A673 (cell line): ENCODE data around the gene TCERG1L. TPM values are rescaled to one million over a fixed set of nuclear protein-coding genes. Genes with fewer than 3 reads are reported as not detected.

Experiments
- BruUV-seq: library from RNA; stranded (reverse); fragments of 400-500 nt; replicated peaks from 2 replicates; lab custom pipeline; 2021; lab: Mats Ljungman, UMichigan
- CTCF ChIA-PET: fragments of 300-600 bp; sonication (Branson Sonifier 250); formaldehyde crosslinking; loops from one replicate; lab custom pipeline; 2022; ENCODE audit warnings: antibody characterized with exemption; lab: Charles Lee
- POLR2A ChIA-PET: fragments of 300-600 bp; sonication (Branson Sonifier 250); formaldehyde crosslinking; loops from one replicate; lab custom pipeline; 2022; ENCODE audit warnings: antibody characterized with exemption; ENCODE audit not compliant: low non-redundant PET; lab: Charles Lee
- DNase-seq: peaks from one replicate; pipeline ENCODE4 v3.0.0-alpha.2; 2015; ENCODE audit warnings: low spot score
- H3K27ac ChIP-seq: fragments of 200-600 bp; sonication (generic); 2 replicates; pipeline ENCODE4 v1.5.1; 2016; ENCODE audit warnings: mixed run types, low read depth, mild to moderate bottlenecking, mixed read lengths, antibody characterized with exemption, low read length; ENCODE audit not compliant: poor library complexity, severe bottlenecking
- H3K27me3 ChIP-seq: fragments of 200-600 bp; sonication (generic); replicated peaks from 2 replicates; pipeline ENCODE4 v1.6.1; 2017; ENCODE audit warnings: mixed run types, low read depth, mild to moderate bottlenecking, mixed read lengths, antibody characterized with exemption, low read length; ENCODE audit not compliant: insufficient read depth, poor library complexity
- H3K36me3 ChIP-seq: fragments of 200-600 bp; sonication (generic); 2 replicates; pipeline ENCODE4 v1.6.1; 2016; ENCODE audit warnings: mixed run types, mild to moderate bottlenecking, mixed read lengths, antibody characterized with exemption, low read length; ENCODE audit not compliant: insufficient read depth, poor library complexity, severe bottlenecking
- H3K4me1 ChIP-seq: fragments of 200-600 bp; sonication (generic); 2 replicates; pipeline ENCODE4 v1.6.1; 2017; ENCODE audit warnings: mixed run types, mild to moderate bottlenecking, mixed read lengths, antibody characterized with exemption, low read length; ENCODE audit not compliant: insufficient read depth, poor library complexity, severe bottlenecking
- H3K4me3 ChIP-seq: fragments of 200-600 bp; sonication (generic); 2 replicates; pipeline ENCODE4 v1.5.1; 2016; ENCODE audit warnings: low read depth, mixed run types, mild to moderate bottlenecking, mixed read lengths, low read length; ENCODE audit not compliant: poor library complexity, severe bottlenecking
- H3K9me3 ChIP-seq: fragments of 200-600 bp; sonication (generic); 2 replicates; pipeline ENCODE4 v1.6.1; 2016; ENCODE audit warnings: mixed run types, low read depth, mild to moderate bottlenecking, mixed read lengths, antibody characterized with exemption, low read length; ENCODE audit not compliant: poor library complexity, severe bottlenecking
- CTCF ChIP-seq: fragments of 300-800, 200-600 bp; sonication (generic); conservative IDR thresholded peaks from 2 replicates; pipeline ENCODE4 v1.5.1; 2017; ENCODE audit warnings: low read depth, mild to moderate bottlenecking, antibody characterized with exemption, low read length, moderate library complexity, mixed read lengths
- EZH2 ChIP-seq: fragments of 200-600 bp; sonication (generic); IDR thresholded peaks from 2 replicates; pipeline ENCODE4 v1.6.1; 2017; ENCODE audit warnings: borderline replicate concordance, low read depth, mild to moderate bottlenecking, mixed read lengths, antibody characterized with exemption, low read length; ENCODE audit not compliant: poor library complexity, severe bottlenecking
- intact Hi-C: fragments of 100-400 bp; cut with micrococcal nuclease; formaldehyde crosslinking; loops from one replicate; pipeline ENCODE4 v1.10.0; 2022; ENCODE audit not compliant: unreplicated experiment
- total RNA-seq: library from RNA; stranded (reverse); gene quantifications from 2 replicates; pipeline ENCODE4 v1.2.3, GENCODE V29; 2021

TCERG1L gene
- total RNA-seq, 1 experiment from 2014 or later = 16.3 TPM

- Histone ChIP-seq H3K4me3 (no peak overlapping the region), H3K4me1 (peaks cover 34% of the 10 kb centered on the region), H3K27ac (no peak overlapping the region), H3K36me3 (no peaks in the 10 kb centered on the region), H3K27me3 (no peaks in the 10 kb centered on the region), H3K9me3 (no peaks in the 10 kb centered on the region)
- ChIA-PET POLR2A (no interaction called here), CTCF (no interaction called here)
- no TSS peak for BruUV-seq
- peak; percentile 46 for DNase-seq
- intact Hi-C loops = no loop called here
- TF ChIP-seq EZH2 (no peak), CTCF (no peak)
Observed at GRCh38 chr10:131144711-131145375, 166.7 kb downstream of the TCERG1L start.

GRCh38 chr10:131144196-131144595 lies 167.3 kb downstream of the TCERG1L start:
- Histone ChIP-seq H3K36me3 (no peaks in the 10 kb centered on the region), H3K4me3 (no peak overlapping the region), H3K9me3 (no peaks in the 10 kb centered on the region), H3K27me3 (no peaks in the 10 kb centered on the region), H3K4me1 (peaks cover 34% of the 10 kb centered on the region), H3K27ac (no peak overlapping the region)
- no TSS peak for BruUV-seq
- no peak for TF ChIP-seq EZH2
- TF ChIP-seq CTCF = no peak
- POLR2A ChIA-PET = no interaction called here
- DNase-seq = no peak
- intact Hi-C loops = no loop called here
- CTCF ChIA-PET = no interaction called here

- intact Hi-C loops = no loop called here
- H3K4me3 ChIP-seq = no peak overlapping the region
- no peak overlapping the region for H3K27ac ChIP-seq
- no peak for TF ChIP-seq CTCF
- no peak for TF ChIP-seq EZH2
- CTCF ChIA-PET = no interaction called here
- H3K9me3 ChIP-seq = no peaks in the 10 kb centered on the region
- BruUV-seq = no TSS peak
- no peaks in the 10 kb centered on the region for H3K27me3 ChIP-seq
- peaks cover 34% of the 10 kb centered on the region for H3K4me1 ChIP-seq
- H3K36me3 ChIP-seq = no peaks in the 10 kb centered on the region
- no peak for DNase-seq
- POLR2A ChIA-PET = no interaction called here
Observed at GRCh38 chr10:131143425-131144165, 167.9 kb downstream of the TCERG1L start.
